DOHH2 (cell line): ENCODE data around the gene DCAF6.

Source experiments
- CTCF ChIP-seq: fragments of 200-600 bp; sonication (generic); IDR thresholded peaks from one replicate; pipeline ENCODE4 v1.5.1; 2014; ENCODE audit warnings: antibody characterized with exemption, mild to moderate bottlenecking, low read depth, low read length; ENCODE audit not compliant: poor library complexity, severe bottlenecking
- EZH2phosphoT487 ChIP-seq: fragments of 200-600 bp; sonication (generic); IDR thresholded peaks from 2 replicates; pipeline ENCODE4 v1.6.1; 2017; ENCODE audit warnings: borderline replicate concordance, mild to moderate bottlenecking, antibody characterized with exemption, low read length, moderate library complexity, mixed read lengths

- TF ChIP-seq CTCF (no peak), EZH2phosphoT487 (no peak)
Observed at GRCh38 chr1:167955915-167956314, 19.4 kb downstream of the DCAF6 start.
